Ishikawa (cell line): ENCODE data around the gene WDR73.

Experiments used
- CREB1 ChIP-seq: IDR thresholded peaks from 2 replicates; pipeline ENCODE4 v1.6.1; 2012; ENCODE audit warnings: low read depth
- TEAD4 ChIP-seq: IDR thresholded peaks from 2 replicates; pipeline ENCODE4 v1.6.1; 2012

DNA sequence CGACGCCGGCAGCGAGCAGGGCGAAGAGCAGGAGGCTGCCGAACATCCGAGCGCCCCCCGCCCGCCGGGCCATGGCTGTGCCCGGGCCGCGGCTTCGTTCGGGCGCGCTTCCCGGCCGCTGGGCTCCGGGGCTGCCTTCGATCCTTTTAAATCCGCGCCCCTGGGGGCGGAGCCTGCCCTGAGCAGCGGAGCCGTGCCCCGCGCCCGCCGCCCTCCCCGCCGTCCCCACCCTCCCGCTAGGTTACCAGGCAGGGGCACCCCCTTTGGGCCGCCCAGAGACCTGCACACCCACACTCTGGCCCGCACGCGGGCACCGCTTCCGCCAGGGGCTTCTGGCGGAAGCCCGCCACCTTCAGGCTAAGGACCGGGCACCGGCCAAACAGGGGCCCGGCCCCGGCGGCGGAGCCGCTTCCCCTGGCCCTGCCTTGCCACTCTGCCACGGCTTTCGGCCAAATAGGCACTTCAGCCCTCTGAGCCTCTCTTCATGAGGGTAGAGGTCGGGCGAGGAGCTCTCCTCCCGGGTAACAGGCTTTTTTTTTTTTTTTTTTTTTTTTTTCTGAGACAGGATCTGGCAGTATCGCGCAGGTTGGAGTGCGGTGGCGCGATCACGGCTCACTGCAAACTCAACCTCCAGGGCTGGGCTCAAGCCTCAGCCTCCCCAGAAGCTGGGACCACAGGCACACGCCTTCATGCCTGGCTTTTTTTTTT is 4.2 kb upstream of the WDR73 start, which contains the start of gene NMB:
- TF ChIP-seq TEAD4, result no peak
- no peak for TF ChIP-seq CREB1
